Metanephros (tissue), 2 donors: ENCODE measurements around the gene PPM1D. TPM values are rescaled to one million over a fixed set of nuclear protein-coding genes. Genes with fewer than 3 reads are reported as not detected.

Experiments used
- small RNA-seq: library from RNA; depleted of rRNA; stranded (forward); fragments of <200 nt; gene quantifications from one replicate; pipeline ENCODE3, GENCODE V24; 2014; ENCODE audit warnings: low replicate concordance
- total RNA-seq: library from RNA; depleted of rRNA; stranded (reverse); fragments of >200 nt; gene quantifications from one replicate; pipeline ENCODE4 v1.2.3, GENCODE V29; 2014

Gene PPM1D
- 15.7 TPM for total RNA-seq

DNA sequence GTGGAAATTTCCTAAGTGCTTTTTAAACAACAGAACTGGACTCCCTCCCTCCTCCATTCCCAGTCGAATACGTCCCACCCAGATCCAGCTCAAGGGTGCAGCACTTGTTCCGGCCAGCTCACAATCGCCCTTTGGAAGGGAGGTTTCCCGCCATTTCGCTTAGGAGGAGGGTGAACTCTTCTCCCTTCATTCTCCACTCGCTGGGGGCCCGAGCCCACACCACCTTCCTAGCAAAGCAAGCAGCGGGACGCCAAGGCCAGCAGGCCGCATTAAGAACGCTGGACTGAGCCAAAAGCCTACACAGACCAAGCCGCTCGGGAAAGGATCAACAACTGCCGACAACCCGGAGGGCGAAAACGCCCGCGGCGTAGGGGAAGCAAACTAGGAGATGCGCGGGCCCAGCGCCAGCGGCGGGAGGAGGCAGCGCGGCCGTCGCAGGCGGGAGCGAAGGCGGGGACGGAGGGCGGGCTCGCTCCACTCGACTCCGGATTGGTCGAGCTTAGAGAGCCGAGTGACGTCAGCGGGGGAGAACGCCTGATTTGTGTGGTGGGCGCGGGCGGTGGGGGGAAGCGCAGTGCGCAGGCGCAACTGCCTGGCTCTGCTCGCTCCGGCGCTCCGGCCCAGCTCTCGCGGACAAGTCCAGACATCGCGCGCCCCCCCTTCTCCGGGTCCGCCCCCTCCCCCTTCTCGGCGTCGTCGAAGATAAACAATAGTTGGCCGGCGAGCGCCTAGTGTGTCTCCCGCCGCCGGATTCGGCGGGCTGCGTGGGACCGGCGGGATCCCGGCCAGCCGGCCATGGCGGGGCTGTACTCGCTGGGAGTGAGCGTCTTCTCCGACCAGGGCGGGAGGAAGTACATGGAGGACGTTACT lies at the start of gene PPM1D:
Gene PPM1D, plus strand, starts transcription at position 574 of the 870 bp plus-strand sequence. Its CDS starts 222 bp downstream, at position 796.

DNA sequence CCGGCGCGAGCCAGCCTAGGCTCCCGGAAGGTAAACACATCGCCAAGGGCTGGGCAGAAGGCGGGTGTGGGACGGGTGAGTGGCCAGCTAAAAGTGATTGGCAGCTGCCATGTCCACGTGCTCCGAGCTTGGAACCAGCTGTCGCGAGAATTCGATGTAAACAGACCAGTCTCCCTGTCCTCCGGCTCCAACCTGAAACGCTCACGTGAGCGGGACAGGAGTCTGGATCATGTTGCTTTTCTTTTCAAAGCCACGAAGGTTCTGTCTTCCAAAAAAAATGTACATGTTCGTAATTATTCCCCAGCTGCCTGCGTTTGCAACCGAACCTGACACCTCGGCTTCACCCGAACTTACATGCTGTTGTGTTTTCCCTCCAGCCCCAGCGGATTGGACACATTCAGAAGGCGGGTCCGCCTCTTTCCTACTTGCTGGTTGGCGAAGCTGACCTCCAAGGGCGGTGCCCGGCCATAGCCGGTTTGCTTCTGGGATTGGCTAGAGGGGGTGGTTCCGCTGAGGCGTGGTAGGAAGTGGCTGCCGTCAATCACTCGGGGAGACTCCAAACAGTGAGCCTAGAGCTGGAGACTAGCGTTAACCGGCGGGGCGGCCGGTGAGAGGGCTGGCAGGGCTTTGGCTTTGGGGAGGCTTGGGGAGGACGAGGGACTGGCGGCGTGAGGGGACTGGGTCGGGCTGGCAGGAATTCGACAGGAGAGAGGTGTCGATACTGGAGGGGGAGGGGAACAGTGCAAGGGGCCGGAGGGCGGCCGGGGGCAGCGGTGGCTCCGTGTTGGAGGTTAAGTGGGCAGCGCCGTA lies 77.5 kb downstream of the PPM1D start, which contains the start of gene BCAS3:
Gene BCAS3, plus strand, starts transcription at position 544 of the 810 bp plus-strand sequence.

Small RNA genes within 50 kb of the gene (small RNA-seq; reads per million reads assigned to genes)
- gene AC011921.2 (not detected), gene RN7SL606P (not detected), gene RNU6-623P (not detected)

Other genes starting within 250 kb of the PPM1D start
- gene USP32, start 208.1 kb upstream of the PPM1D start, total RNA-seq: 57.3 TPM
- not detected for gene CHCT1, start 177.7 kb upstream of the PPM1D start, total RNA-seq
- 47.0 TPM for gene APPBP2, start 74.0 kb upstream of the PPM1D start, total RNA-seq
- gene BCAS3, start 77.7 kb downstream of the PPM1D start, total RNA-seq: 70.8 TPM